K562 (cell line): ENCODE data around the gene CKAP5. TPM values are rescaled to one million over a fixed set of nuclear protein-coding genes. Genes with fewer than 3 reads are reported as not detected.

Source experiments
- AFF1 ChIP-seq, 2 experiments: fragments of 450-650 bp; IDR thresholded peaks; 2 replicates each; pipeline ENCODE4 v1.6.1; 2018; ENCODE audit warnings: mild to moderate bottlenecking in 2 of 2, low read depth in 1 of 2; ENCODE audit not compliant: partially characterized antibody in 2 of 2
- DLX4 ChIP-seq: fragments of 250-450 bp; sonication (Bioruptor Pico); IDR thresholded peaks from 2 replicates; pipeline ENCODE4 v1.6.1; 2021; ENCODE audit warnings: mild to moderate bottlenecking
- GATAD2B ChIP-seq: fragments of 450-650 bp; IDR thresholded peaks from 2 replicates; pipeline ENCODE4 v1.6.1; 2017; ENCODE audit warnings: mild to moderate bottlenecking, borderline replicate concordance
- LEF1 ChIP-seq: fragments of 450-650 bp; IDR thresholded peaks from 2 replicates; pipeline ENCODE4 v1.6.1; 2016; ENCODE audit warnings: mild to moderate bottlenecking
- NEUROD1 ChIP-seq: fragments of 150-350 bp; IDR thresholded peaks from 2 replicates; pipeline ENCODE4 v1.6.1; 2014; ENCODE audit warnings: borderline replicate concordance, low read length, low read depth; ENCODE audit not compliant: partially characterized antibody
- NFE2L1 ChIP-seq: fragments of 450-650 bp; IDR thresholded peaks from 2 replicates; pipeline ENCODE4 v1.6.1; 2016; ENCODE audit warnings: missing genetic modification characterization, low read depth, mild to moderate bottlenecking, missing compliant biosample characterization, moderate library complexity, borderline replicate concordance
- RHOXF2B ChIP-seq: fragments of 250-450 bp; sonication (Bioruptor Pico); conservative IDR thresholded peaks from 2 replicates; pipeline ENCODE4 v1.5.1; 2021
- SAP30 ChIP-seq: fragments of 200-600 bp; sonication (generic); IDR thresholded peaks from 2 replicates; pipeline ENCODE4 v1.6.1; 2012; ENCODE audit warnings: borderline replicate concordance, low read depth, mild to moderate bottlenecking, moderate library complexity, low read length, control low read depth, inconsistent platforms; ENCODE audit not compliant: insufficient read depth, poor library complexity, severe bottlenecking
- TARDBP ChIP-seq: fragments of 450-650 bp; IDR thresholded peaks from 2 replicates; pipeline ENCODE4 v1.6.1; 2016
- U2AF2 ChIP-seq: fragments of 200-400 bp; formaldehyde crosslinking; optimal IDR thresholded peaks from 2 replicates; pipeline ENCODE3; 2017; ENCODE audit warnings: low read depth, mild to moderate bottlenecking, low read length
- USF2 ChIP-seq: sonication (generic); formaldehyde crosslinking; IDR thresholded peaks from 2 replicates; pipeline ENCODE4 v1.5.0; 2020; ENCODE audit warnings: missing genetic modification reagents
- ZNF174 ChIP-seq: fragments of 250-450 bp; sonication (Bioruptor Pico); IDR thresholded peaks from 2 replicates; pipeline ENCODE4 v1.4.0; 2020; ENCODE audit warnings: mild to moderate bottlenecking
- ZNF445 ChIP-seq: fragments of 250-450 bp; sonication (Bioruptor Pico); IDR thresholded peaks from 2 replicates; pipeline ENCODE4 v1.4.0; 2020; ENCODE audit warnings: low read depth, mild to moderate bottlenecking, moderate library complexity
- polyA plus RNA-seq, 8 experiments: library from polyadenylated mRNA; depleted of rRNA in 4 of 8; stranded (reverse) in 5 of 8; unstranded in 3 of 8; fragments of >200 nt; fragmentation: Nextera tagmentation in 2 of 8; fragmentation: Illumina TruSeq in 1 of 8; extraction: Ambion mirVana in 2 of 8; extraction: Trizol in 1 of 8; gene quantifications; 2 replicates each; pipeline versions ENCODE4 v1.2.1 to v1.2.3, GENCODE V29; 2011 to 2014; ENCODE audit warnings: inconsistent platforms in 1 of 8, missing spikeins in 1 of 8
- total RNA-seq, 7 experiments: library from RNA; depleted of rRNA in 6 of 7; stranded (reverse); fragments of >200 nt in 6 of 7; fragmentation: Illumina TruSeq in 2 of 7; extraction: Trizol in 2 of 7; gene quantifications; 2 replicates each; pipeline versions ENCODE4 v1.2.1 to v1.2.3, GENCODE V29; 2011 to 2021; ENCODE audit warnings: low replicate concordance in 1 of 7
- TF ChIP-seq, protein P1 (sequence below): fragments of 450-650 bp; IDR thresholded peaks from 2 replicates; pipeline ENCODE4 v1.7.1; 2018; ENCODE audit warnings: mild to moderate bottlenecking, low read depth; ENCODE audit not compliant: partially characterized antibody
- TF ChIP-seq, protein P2 (sequence below), 2 experiments: IDR thresholded peaks; 2 replicates each; pipeline ENCODE4 v1.6.1; 2012; ENCODE audit warnings: improper control_type of control experiment in 2 of 2, low read depth in 2 of 2, low read length in 2 of 2, borderline replicate concordance in 1 of 2

Gene CKAP5
- total and polyA plus RNA-seq, 9 of the 15 experiments (the other 6 are each of a cell fraction or from before 2014, with no cell fraction given) = 60.1 to 239 (median 139) TPM

DNA sequence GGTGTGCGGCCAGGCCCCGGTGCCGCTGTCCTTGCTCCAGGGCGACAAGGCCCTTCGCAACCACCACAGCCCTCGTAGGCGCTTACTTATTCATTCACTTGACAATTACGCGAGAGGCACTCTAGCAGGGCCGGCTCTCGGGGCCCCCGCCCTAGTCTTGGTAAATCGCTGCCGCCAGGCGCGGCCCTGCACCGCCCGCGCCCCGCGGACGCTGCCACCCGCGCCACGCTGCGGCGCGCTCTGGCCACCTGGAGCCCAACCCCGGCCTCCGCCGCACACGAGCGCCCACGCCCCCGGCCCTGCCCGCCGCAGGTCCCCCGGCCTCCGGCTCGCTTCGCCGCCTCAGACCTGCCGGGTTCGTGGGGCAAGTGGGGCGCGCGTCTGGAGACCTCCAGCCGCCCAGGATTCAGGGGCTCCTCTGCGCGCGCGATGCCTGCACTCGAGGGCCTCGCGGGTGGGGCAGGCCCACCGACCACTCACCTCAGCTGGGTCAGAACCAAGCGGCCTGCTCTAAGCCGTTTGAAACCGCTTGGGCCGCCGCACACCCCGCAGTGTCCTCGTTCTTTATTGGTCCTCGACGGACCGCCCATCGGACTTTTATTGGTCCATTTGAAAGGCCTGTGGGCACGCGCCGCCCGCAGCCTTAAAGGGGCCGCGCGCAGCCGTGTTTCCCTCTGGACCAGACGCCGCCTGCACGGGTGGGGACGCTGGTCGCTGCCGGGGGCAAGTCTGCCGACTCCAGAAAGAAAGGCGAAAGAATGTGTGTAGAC lies at the start of gene CKAP5 (continued):
- TF ChIP-seq AFF1 (IDR thresholded peaks at IDR 0.05; ENCODE audit: low read depth in 1 of 2, partially characterized antibody in 2 of 2) = peak in 1 of 2 experiments; percentile 34
- no peak for TF ChIP-seq RHOXF2B (CRISPR knock-in tag)
- TF ChIP-seq, protein P1, sequence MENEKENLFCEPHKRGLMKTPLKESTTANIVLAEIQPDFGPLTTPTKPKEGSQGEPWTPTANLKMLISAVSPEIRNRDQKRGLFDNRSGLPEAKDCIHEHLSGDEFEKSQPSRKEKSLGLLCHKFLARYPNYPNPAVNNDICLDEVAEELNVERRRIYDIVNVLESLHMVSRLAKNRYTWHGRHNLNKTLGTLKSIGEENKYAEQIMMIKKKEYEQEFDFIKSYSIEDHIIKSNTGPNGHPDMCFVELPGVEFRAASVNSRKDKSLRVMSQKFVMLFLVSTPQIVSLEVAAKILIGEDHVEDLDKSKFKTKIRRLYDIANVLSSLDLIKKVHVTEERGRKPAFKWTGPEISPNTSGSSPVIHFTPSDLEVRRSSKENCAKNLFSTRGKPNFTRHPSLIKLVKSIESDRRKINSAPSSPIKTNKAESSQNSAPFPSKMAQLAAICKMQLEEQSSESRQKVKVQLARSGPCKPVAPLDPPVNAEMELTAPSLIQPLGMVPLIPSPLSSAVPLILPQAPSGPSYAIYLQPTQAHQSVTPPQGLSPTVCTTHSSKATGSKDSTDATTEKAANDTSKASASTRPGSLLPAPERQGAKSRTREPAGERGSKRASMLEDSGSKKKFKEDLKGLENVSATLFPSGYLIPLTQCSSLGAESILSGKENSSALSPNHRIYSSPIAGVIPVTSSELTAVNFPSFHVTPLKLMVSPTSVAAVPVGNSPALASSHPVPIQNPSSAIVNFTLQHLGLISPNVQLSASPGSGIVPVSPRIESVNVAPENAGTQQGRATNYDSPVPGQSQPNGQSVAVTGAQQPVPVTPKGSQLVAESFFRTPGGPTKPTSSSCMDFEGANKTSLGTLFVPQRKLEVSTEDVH = peak; percentile 27
- TF ChIP-seq NEUROD1 = peak; percentile 99
- TF ChIP-seq USF2 = peak; percentile 80
- TF ChIP-seq, protein P2, sequence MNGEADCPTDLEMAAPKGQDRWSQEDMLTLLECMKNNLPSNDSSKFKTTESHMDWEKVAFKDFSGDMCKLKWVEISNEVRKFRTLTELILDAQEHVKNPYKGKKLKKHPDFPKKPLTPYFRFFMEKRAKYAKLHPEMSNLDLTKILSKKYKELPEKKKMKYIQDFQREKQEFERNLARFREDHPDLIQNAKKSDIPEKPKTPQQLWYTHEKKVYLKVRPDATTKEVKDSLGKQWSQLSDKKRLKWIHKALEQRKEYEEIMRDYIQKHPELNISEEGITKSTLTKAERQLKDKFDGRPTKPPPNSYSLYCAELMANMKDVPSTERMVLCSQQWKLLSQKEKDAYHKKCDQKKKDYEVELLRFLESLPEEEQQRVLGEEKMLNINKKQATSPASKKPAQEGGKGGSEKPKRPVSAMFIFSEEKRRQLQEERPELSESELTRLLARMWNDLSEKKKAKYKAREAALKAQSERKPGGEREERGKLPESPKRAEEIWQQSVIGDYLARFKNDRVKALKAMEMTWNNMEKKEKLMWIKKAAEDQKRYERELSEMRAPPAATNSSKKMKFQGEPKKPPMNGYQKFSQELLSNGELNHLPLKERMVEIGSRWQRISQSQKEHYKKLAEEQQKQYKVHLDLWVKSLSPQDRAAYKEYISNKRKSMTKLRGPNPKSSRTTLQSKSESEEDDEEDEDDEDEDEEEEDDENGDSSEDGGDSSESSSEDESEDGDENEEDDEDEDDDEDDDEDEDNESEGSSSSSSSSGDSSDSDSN (IDR thresholded peaks at IDR 0.05; ENCODE audit: borderline replicate concordance in 1 of 2, low read depth in 2 of 2, low read length in 2 of 2) = peak in 1 of 2 experiments; percentile 5; a peak in 1 of 4 replicates
- TF ChIP-seq ZNF445 (CRISPR knock-in tag) = no peak
- no peak for TF ChIP-seq NFE2L1
- no peak for TF ChIP-seq U2AF2
- TF ChIP-seq DLX4 (CRISPR knock-in tag) = no peak
- peak; percentile 76 for TF ChIP-seq SAP30
- peak; percentile 52; the same call in 1 of the 2 replicates for TF ChIP-seq LEF1
- TF ChIP-seq GATAD2B = peak; percentile 81; the same call in 1 of the 2 replicates
- TF ChIP-seq ZNF174 (CRISPR knock-in tag) = no peak
- TF ChIP-seq TARDBP = peak; percentile 68; the same call in 1 of the 2 replicates
